ENCODE measurements around the gene NUDT8.
"Not testable (repeated sequence)": the region's sequence is repeated elsewhere in the genome, so short reads cannot be mapped to it uniquely, and the experiment has no call there.

NUDT8 gene

GRCh38 chr11:67666303-67666645, 36.5 kb upstream of the NUDT8 start:
- H3K4me3 ChIP-seq (ENCODE audit: low read length): no peak overlapping the region
- H3K9ac ChIP-seq (ENCODE audit: low read depth, low read length): no peak overlapping the region
- H3K36me3 ChIP-seq (ENCODE audit: insufficient read depth, low read length): no peaks in the 10 kb centered on the region
- H3K9me3 ChIP-seq (replicated peaks; ENCODE audit: low read length): no peaks in the 10 kb centered on the region
- no peak overlapping the region for H3K4me2 ChIP-seq (ENCODE audit: low read length)
- peaks cover 14% of the 10 kb centered on the region for H3K27me3 ChIP-seq (ENCODE audit: control insufficient read depth, insufficient read depth, low read length)
- H3K4me1 ChIP-seq (ENCODE audit: control insufficient read depth, insufficient read depth, low read length): no peaks in the 10 kb centered on the region

- peaks cover 14% of the 10 kb centered on the region for H3K27me3 ChIP-seq (ENCODE audit: control insufficient read depth, insufficient read depth, low read length)
- H3K4me1 ChIP-seq (ENCODE audit: control insufficient read depth, insufficient read depth, low read length): no peaks in the 10 kb centered on the region
- H3K9ac ChIP-seq (ENCODE audit: low read depth, low read length): no peak overlapping the region
Observed at GRCh38 chr11:67665541-67666302, 36.0 kb upstream of the NUDT8 start.

GRCh38 chr11:67664696-67665540, 35.2 kb upstream of the NUDT8 start:
- no peaks in the 10 kb centered on the region for H3K36me3 ChIP-seq (ENCODE audit: insufficient read depth, low read length)
- no peak overlapping the region for H3K4me2 ChIP-seq (ENCODE audit: low read length)
- no peak overlapping the region for H3K9ac ChIP-seq (ENCODE audit: low read depth, low read length)
- H3K9me3 ChIP-seq (replicated peaks; ENCODE audit: low read length): no peaks in the 10 kb centered on the region
- H3K4me3 ChIP-seq (ENCODE audit: low read length): no peak overlapping the region
- H3K4me1 ChIP-seq (ENCODE audit: control insufficient read depth, insufficient read depth, low read length): no peaks in the 10 kb centered on the region
- H3K27me3 ChIP-seq (ENCODE audit: control insufficient read depth, insufficient read depth, low read length): peaks cover 14% of the 10 kb centered on the region

More at GRCh38 chr11:67665541-67666302, 36.0 kb upstream of the NUDT8 start:
- Histone ChIP-seq H3K4me2 (ENCODE audit: low read length) (no peak overlapping the region), H3K4me3 (ENCODE audit: low read length) (no peak overlapping the region), H3K36me3 (ENCODE audit: insufficient read depth, low read length) (no peaks in the 10 kb centered on the region), H3K9me3 (replicated peaks; ENCODE audit: low read length) (no peaks in the 10 kb centered on the region)

GRCh38 chr11:67664213-67664585, 34.5 kb upstream of the NUDT8 start:
- Histone ChIP-seq H3K36me3 (ENCODE audit: insufficient read depth, low read length) (no peaks in the 10 kb centered on the region), H3K27me3 (ENCODE audit: control insufficient read depth, insufficient read depth, low read length) (peaks cover 14% of the 10 kb centered on the region), H3K4me3 (ENCODE audit: low read length) (no peak overlapping the region), H3K9ac (ENCODE audit: low read depth, low read length) (no peak overlapping the region), H3K4me2 (ENCODE audit: low read length) (no peak overlapping the region), H3K4me1 (ENCODE audit: control insufficient read depth, insufficient read depth, low read length) (no peaks in the 10 kb centered on the region), H3K9me3 (replicated peaks; ENCODE audit: low read length) (no peaks in the 10 kb centered on the region)

GRCh38 chr11:67663532-67664212, 33.9 kb upstream of the NUDT8 start:
- H3K4me3 ChIP-seq (ENCODE audit: low read length): no peak overlapping the region
- peaks cover 14% of the 10 kb centered on the region for H3K27me3 ChIP-seq (ENCODE audit: control insufficient read depth, insufficient read depth, low read length)
- H3K36me3 ChIP-seq (ENCODE audit: insufficient read depth, low read length): no peaks in the 10 kb centered on the region
- H3K9ac ChIP-seq (ENCODE audit: low read depth, low read length): no peak overlapping the region
- H3K4me1 ChIP-seq (ENCODE audit: control insufficient read depth, insufficient read depth, low read length): no peaks in the 10 kb centered on the region
- no peaks in the 10 kb centered on the region for H3K9me3 ChIP-seq (replicated peaks; ENCODE audit: low read length)
- H3K4me2 ChIP-seq (ENCODE audit: low read length): no peak overlapping the region

GRCh38 chr11:67662835-67663531, 33.2 kb upstream of the NUDT8 start:
- Histone ChIP-seq H3K4me3 (ENCODE audit: low read length) (no peak overlapping the region), H3K36me3 (ENCODE audit: insufficient read depth, low read length) (no peaks in the 10 kb centered on the region), H3K4me2 (ENCODE audit: low read length) (no peak overlapping the region), H3K9ac (ENCODE audit: low read depth, low read length) (no peak overlapping the region), H3K9me3 (replicated peaks; ENCODE audit: low read length) (no peaks in the 10 kb centered on the region), H3K4me1 (ENCODE audit: control insufficient read depth, insufficient read depth, low read length) (no peaks in the 10 kb centered on the region), H3K27me3 (ENCODE audit: control insufficient read depth, insufficient read depth, low read length) (peaks cover 14% of the 10 kb centered on the region)

- no peak overlapping the region for H3K4me2 ChIP-seq (ENCODE audit: low read length)
- no peaks in the 10 kb centered on the region for H3K36me3 ChIP-seq (ENCODE audit: insufficient read depth, low read length)
- H3K9me3 ChIP-seq (replicated peaks; ENCODE audit: low read length): no peaks in the 10 kb centered on the region
- H3K27me3 ChIP-seq (ENCODE audit: control insufficient read depth, insufficient read depth, low read length): peaks cover 18% of the 10 kb centered on the region
- no peak overlapping the region for H3K4me3 ChIP-seq (ENCODE audit: low read length)
- H3K4me1 ChIP-seq (ENCODE audit: control insufficient read depth, insufficient read depth, low read length): no peaks in the 10 kb centered on the region
- no peak overlapping the region for H3K9ac ChIP-seq (ENCODE audit: low read depth, low read length)
Observed at GRCh38 chr11:67662142-67662834, 32.6 kb upstream of the NUDT8 start.

GRCh38 chr11:67660752-67661151, 31.0 kb upstream of the NUDT8 start:
- H3K4me2 ChIP-seq (ENCODE audit: low read length); H3K4me3 ChIP-seq (ENCODE audit: low read length); H3K4me1 ChIP-seq (ENCODE audit: control insufficient read depth, insufficient read depth, low read length); H3K36me3 ChIP-seq (ENCODE audit: insufficient read depth, low read length); H3K9ac ChIP-seq (ENCODE audit: low read depth, low read length); H3K9me3 ChIP-seq (replicated peaks; ENCODE audit: low read length): not testable (repeated sequence)
- peaks cover 19% of the 10 kb centered on the region for H3K27me3 ChIP-seq (ENCODE audit: control insufficient read depth, insufficient read depth, low read length)

GRCh38 chr11:67659651-67660165, 30.0 kb upstream of the NUDT8 start:
- not testable (repeated sequence) for H3K36me3 ChIP-seq (ENCODE audit: insufficient read depth, low read length); H3K4me1 ChIP-seq (ENCODE audit: control insufficient read depth, insufficient read depth, low read length); H3K4me3 ChIP-seq (ENCODE audit: low read length); H3K9me3 ChIP-seq (replicated peaks; ENCODE audit: low read length); H3K9ac ChIP-seq (ENCODE audit: low read depth, low read length); H3K4me2 ChIP-seq (ENCODE audit: low read length)
- H3K27me3 ChIP-seq (ENCODE audit: control insufficient read depth, insufficient read depth, low read length): peaks cover 19% of the 10 kb centered on the region

- no peaks in the 10 kb centered on the region for H3K36me3 ChIP-seq (ENCODE audit: insufficient read depth, low read length)
- H3K4me1 ChIP-seq (ENCODE audit: control insufficient read depth, insufficient read depth, low read length): no peaks in the 10 kb centered on the region
- H3K9me3 ChIP-seq (replicated peaks; ENCODE audit: low read length): no peaks in the 10 kb centered on the region
- H3K27me3 ChIP-seq (ENCODE audit: control insufficient read depth, insufficient read depth, low read length): peaks cover 24% of the 10 kb centered on the region
- H3K9ac ChIP-seq (ENCODE audit: low read depth, low read length): no peak overlapping the region
- no peak overlapping the region for H3K4me2 ChIP-seq (ENCODE audit: low read length)
- H3K4me3 ChIP-seq (ENCODE audit: low read length): no peak overlapping the region
Observed at GRCh38 chr11:67657300-67657699, 27.6 kb upstream of the NUDT8 start.
